Neural cell (in vitro differentiated cells): ENCODE measurements around the gene DNASE2.

ENCODE experiments used
- EP300 ChIP-seq: fragments of 450-650 bp; conservative IDR thresholded peaks from 2 replicates; pipeline ENCODE4 v1.6.1; 2014; ENCODE audit warnings: antibody characterized with exemption, mild to moderate bottlenecking, moderate library complexity; ENCODE audit not compliant: poor library complexity, severe bottlenecking
- EZH2 ChIP-seq: fragments of 200-600, 300-800 bp; shearing (Covaris generic), sonication (generic); IDR thresholded peaks from 2 replicates; pipeline ENCODE4 v1.6.1; 2014; ENCODE audit warnings: antibody characterized with exemption, low read length, borderline replicate concordance, mild to moderate bottlenecking; ENCODE audit not compliant: insufficient read depth, poor library complexity, severe bottlenecking
- MXI1 ChIP-seq: fragments of 450-650 bp; conservative IDR thresholded peaks from 2 replicates; pipeline ENCODE4 v1.6.1; 2014; ENCODE audit warnings: antibody characterized with exemption, mild to moderate bottlenecking; ENCODE audit not compliant: poor library complexity, severe bottlenecking
- POLR2AphosphoS5 ChIP-seq: IDR thresholded peaks from 2 replicates; pipeline ENCODE4 v1.6.1; 2012
- RAD21 ChIP-seq: fragments of 450-650 bp; conservative IDR thresholded peaks from 2 replicates; pipeline ENCODE4 v1.6.1; 2014; ENCODE audit warnings: antibody characterized with exemption, mild to moderate bottlenecking, moderate library complexity
- SMC3 ChIP-seq: fragments of 450-650 bp; conservative IDR thresholded peaks from 2 replicates; pipeline ENCODE4 v1.6.1; 2014; ENCODE audit warnings: antibody characterized with exemption, mild to moderate bottlenecking, moderate library complexity; ENCODE audit not compliant: poor library complexity
- TAF1 ChIP-seq: IDR thresholded peaks from 2 replicates; pipeline ENCODE4 v1.6.1; 2012; ENCODE audit warnings: low read depth
- TF ChIP-seq, protein P1 (sequence below): fragments of 450-650 bp; IDR thresholded peaks from 2 replicates; pipeline ENCODE4 v1.5.1; 2014; ENCODE audit warnings: antibody characterized with exemption, mild to moderate bottlenecking, moderate library complexity; ENCODE audit not compliant: poor library complexity, severe bottlenecking

DNA sequence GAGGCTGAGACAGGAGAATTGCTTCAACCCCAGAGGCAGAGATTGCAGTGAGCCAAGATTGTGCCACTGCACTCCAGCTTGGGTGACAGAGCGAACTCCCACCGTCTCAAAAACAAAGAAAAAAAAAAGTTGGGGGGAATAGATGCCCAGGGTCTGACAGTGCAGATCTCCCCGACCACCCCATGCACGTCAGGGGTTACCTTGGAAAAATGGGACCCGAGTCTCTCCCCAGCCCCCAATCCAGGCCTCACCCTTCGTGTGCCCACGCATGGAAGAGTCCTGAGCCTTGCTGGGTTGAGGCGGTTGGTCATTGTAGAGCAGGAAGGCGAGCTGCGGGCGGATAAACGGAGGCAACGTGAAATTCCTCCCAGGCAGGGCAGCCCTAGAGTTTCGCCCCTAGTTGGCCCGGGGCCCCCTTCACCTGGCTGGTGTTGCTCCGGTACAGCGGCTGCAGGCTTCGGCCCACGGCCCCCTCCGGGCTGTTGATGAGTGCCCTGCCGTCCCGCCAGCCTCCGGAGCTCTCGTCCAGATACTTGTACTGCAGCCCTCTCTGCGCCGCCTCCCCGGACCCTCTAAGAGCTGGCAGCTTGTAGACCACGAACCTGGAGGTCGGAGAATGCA is 588 bp downstream of the DNASE2 start:
- TF ChIP-seq SMC3: no peak
- TF ChIP-seq, protein P1, sequence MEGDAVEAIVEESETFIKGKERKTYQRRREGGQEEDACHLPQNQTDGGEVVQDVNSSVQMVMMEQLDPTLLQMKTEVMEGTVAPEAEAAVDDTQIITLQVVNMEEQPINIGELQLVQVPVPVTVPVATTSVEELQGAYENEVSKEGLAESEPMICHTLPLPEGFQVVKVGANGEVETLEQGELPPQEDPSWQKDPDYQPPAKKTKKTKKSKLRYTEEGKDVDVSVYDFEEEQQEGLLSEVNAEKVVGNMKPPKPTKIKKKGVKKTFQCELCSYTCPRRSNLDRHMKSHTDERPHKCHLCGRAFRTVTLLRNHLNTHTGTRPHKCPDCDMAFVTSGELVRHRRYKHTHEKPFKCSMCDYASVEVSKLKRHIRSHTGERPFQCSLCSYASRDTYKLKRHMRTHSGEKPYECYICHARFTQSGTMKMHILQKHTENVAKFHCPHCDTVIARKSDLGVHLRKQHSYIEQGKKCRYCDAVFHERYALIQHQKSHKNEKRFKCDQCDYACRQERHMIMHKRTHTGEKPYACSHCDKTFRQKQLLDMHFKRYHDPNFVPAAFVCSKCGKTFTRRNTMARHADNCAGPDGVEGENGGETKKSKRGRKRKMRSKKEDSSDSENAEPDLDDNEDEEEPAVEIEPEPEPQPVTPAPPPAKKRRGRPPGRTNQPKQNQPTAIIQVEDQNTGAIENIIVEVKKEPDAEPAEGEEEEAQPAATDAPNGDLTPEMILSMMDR: no peak
- no peak for TF ChIP-seq RAD21
- TF ChIP-seq TAF1: no peak
- no peak for TF ChIP-seq EP300
- TF ChIP-seq POLR2AphosphoS5: no peak
- no peak for TF ChIP-seq EZH2
- TF ChIP-seq MXI1: no peak
